Measurements from ENCODE around the gene RAB11B. TPM values are rescaled to one million over a fixed set of nuclear protein-coding genes. Genes with fewer than 3 reads are reported as not detected.

RAB11B gene
- total RNA-seq, 1 experiment from 2014 or later, result 135 TPM

DNA sequence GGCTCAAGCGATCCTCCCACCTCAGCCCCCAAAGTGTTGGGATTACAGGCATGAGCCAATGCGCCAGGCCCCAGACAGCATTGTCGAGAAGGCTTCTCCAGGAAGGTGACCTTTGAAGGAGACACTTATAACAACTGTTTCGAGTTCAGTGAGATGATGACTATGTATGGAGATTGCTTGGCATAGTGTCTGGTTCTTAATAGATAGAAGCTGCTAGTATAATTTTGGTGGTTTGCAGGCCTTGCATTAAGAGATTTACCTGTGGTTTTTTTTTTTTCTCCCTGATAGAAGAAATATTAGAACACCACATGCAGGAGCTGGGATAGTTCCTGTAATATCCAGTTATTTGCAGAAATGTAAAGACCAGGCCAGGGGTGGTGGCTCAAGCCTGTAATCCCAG is 26.6 kb downstream of the RAB11B start:
- no peaks in the 10 kb centered on the region for H3K4me1 ChIP-seq (ENCODE audit: control insufficient read depth, insufficient read depth, low read length)
- intact Hi-C loops (cut with micrococcal nuclease; ENCODE audit: unreplicated experiment) (no loop called here), in situ Hi-C loops (cut with HindIII; ENCODE audit: low pct_unique_long_range_greater_than_20kb, low sequenced_read_pairs) (no loop called here)
- no peak for ATAC-seq
- POLR2A ChIA-PET, result no interaction called here
- H3K27me3 ChIP-seq (ENCODE audit: control insufficient read depth, insufficient read depth, low read length), result no peaks in the 10 kb centered on the region
- H3K9me3 ChIP-seq (ENCODE audit: control insufficient read depth, insufficient read depth, low read depth, low read length), result no peaks in the 10 kb centered on the region
- DNase-seq (ENCODE audit: low read depth, low spot score), result no peak
- H3K36me3 ChIP-seq (ENCODE audit: control insufficient read depth, insufficient read depth, low read length), result no peaks in the 10 kb centered on the region
- H3K27ac ChIP-seq (ENCODE audit: low read length), result no peak overlapping the region
- CTCF ChIA-PET, result no interaction called here
- BruUV-seq (replicated peaks), result no TSS peak
- no peak overlapping the region for H3K4me3 ChIP-seq (ENCODE audit: low read depth in 2 of 2, low read length in 2 of 2)
- TF ChIP-seq, protein P1, sequence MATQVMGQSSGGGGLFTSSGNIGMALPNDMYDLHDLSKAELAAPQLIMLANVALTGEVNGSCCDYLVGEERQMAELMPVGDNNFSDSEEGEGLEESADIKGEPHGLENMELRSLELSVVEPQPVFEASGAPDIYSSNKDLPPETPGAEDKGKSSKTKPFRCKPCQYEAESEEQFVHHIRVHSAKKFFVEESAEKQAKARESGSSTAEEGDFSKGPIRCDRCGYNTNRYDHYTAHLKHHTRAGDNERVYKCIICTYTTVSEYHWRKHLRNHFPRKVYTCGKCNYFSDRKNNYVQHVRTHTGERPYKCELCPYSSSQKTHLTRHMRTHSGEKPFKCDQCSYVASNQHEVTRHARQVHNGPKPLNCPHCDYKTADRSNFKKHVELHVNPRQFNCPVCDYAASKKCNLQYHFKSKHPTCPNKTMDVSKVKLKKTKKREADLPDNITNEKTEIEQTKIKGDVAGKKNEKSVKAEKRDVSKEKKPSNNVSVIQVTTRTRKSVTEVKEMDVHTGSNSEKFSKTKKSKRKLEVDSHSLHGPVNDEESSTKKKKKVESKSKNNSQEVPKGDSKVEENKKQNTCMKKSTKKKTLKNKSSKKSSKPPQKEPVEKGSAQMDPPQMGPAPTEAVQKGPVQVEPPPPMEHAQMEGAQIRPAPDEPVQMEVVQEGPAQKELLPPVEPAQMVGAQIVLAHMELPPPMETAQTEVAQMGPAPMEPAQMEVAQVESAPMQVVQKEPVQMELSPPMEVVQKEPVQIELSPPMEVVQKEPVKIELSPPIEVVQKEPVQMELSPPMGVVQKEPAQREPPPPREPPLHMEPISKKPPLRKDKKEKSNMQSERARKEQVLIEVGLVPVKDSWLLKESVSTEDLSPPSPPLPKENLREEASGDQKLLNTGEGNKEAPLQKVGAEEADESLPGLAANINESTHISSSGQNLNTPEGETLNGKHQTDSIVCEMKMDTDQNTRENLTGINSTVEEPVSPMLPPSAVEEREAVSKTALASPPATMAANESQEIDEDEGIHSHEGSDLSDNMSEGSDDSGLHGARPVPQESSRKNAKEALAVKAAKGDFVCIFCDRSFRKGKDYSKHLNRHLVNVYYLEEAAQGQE (IDR thresholded peaks at IDR 0.05; ENCODE audit: insufficient read depth in 1 of 2, low read depth in 2 of 2, low read length in 1 of 2), result no peak
- TF ChIP-seq, protein P2, sequence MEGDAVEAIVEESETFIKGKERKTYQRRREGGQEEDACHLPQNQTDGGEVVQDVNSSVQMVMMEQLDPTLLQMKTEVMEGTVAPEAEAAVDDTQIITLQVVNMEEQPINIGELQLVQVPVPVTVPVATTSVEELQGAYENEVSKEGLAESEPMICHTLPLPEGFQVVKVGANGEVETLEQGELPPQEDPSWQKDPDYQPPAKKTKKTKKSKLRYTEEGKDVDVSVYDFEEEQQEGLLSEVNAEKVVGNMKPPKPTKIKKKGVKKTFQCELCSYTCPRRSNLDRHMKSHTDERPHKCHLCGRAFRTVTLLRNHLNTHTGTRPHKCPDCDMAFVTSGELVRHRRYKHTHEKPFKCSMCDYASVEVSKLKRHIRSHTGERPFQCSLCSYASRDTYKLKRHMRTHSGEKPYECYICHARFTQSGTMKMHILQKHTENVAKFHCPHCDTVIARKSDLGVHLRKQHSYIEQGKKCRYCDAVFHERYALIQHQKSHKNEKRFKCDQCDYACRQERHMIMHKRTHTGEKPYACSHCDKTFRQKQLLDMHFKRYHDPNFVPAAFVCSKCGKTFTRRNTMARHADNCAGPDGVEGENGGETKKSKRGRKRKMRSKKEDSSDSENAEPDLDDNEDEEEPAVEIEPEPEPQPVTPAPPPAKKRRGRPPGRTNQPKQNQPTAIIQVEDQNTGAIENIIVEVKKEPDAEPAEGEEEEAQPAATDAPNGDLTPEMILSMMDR (IDR thresholded peaks at IDR 0.05), result no peak
- no peak for TF ChIP-seq SIN3A (IDR thresholded peaks at IDR 0.05; ENCODE audit: borderline replicate concordance, insufficient read depth, low read depth, low read length)
- TF ChIP-seq TCF7L2 (IDR thresholded peaks at IDR 0.05; ENCODE audit: low read depth, low read length), result no peak
- TF ChIP-seq POLR2AphosphoS5 (IDR thresholded peaks at IDR 0.05; ENCODE audit: low read depth, low read length), result no peak

DNA sequence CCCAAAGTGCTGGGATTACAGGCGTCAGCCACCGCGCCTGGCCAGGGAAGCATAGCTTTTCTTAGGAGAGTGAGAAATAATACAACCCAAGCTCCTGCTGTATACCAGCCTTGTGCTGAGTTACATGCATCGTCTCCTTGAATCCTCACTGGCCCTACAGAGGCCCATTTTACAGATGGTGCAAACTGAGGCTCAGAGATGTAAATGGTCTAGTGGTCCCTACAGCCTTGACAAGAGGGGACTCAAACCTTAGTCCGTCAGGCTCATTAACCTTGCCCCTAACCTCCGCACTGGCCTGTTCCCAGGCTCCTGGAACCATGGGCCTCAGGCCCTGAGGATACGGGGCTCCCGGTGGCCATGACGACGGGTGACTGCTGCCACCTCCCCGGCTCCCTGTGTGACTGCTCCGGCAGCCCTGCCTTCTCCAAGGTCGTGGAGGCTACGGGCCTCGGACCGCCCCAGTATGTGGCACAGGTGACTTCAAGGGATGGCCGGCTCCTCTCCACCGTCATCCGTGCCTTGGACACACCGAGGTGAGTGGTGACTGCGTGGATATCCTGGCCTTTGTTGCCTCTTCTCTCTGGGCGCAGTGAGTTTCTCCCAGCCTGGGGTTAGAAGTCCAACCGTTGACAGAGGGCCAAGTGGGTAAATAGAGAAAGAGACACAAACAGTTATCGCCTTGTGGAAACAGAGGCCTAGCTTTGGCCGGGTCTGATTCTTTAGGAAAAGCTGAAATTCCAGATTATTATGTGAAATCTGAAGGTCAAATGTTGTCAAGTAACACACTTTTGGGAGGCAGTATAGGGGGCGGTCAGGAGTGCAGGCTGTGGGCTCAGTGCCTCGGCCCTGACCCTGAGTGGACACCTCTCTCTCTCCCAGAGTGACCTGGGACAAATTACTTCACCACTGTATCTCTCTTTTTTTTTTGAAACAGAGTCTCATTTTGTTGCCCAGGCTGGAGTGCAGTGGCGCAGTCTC is 31.6 kb downstream of the RAB11B start:
- in situ Hi-C loops (cut with HindIII; ENCODE audit: low pct_unique_long_range_greater_than_20kb, low sequenced_read_pairs), result no loop called here
- intact Hi-C loops (cut with micrococcal nuclease; ENCODE audit: unreplicated experiment), result no loop called here
- POLR2A ChIA-PET, result interaction anchor here (0.7 kb wide), 1 partner anchor 103 kb away, joined by 6 read pairs; no protein-coding TSS in a partner anchor
- CTCF ChIA-PET, result interaction anchor here (0.6 to 0.7 kb wide), 3 partner anchors 9 to 522 kb away, joined by 3 to 5 read pairs (median 4); partner anchors contain the start of gene MARCHF2
- H3K9me3 ChIP-seq (ENCODE audit: control insufficient read depth, insufficient read depth, low read depth, low read length), result no peaks in the 10 kb centered on the region
- no TSS peak for BruUV-seq (replicated peaks)
- H3K4me3 ChIP-seq (ENCODE audit: low read depth in 2 of 2, low read length in 2 of 2), result no peak overlapping the region
- H3K4me1 ChIP-seq (ENCODE audit: control insufficient read depth, insufficient read depth, low read length), result peaks cover 5% of the 10 kb centered on the region; the same call in 1 of the 2 replicates
- no peak overlapping the region for H3K27ac ChIP-seq (ENCODE audit: low read length)
- H3K27me3 ChIP-seq (ENCODE audit: control insufficient read depth, insufficient read depth, low read length), result no peaks in the 10 kb centered on the region
- no peak for DNase-seq (ENCODE audit: low read depth, low spot score)
- TF ChIP-seq TCF7L2 (IDR thresholded peaks at IDR 0.05; ENCODE audit: low read depth, low read length) (no peak), SIN3A (IDR thresholded peaks at IDR 0.05; ENCODE audit: borderline replicate concordance, insufficient read depth, low read depth, low read length) (no peak), POLR2AphosphoS5 (IDR thresholded peaks at IDR 0.05; ENCODE audit: low read depth, low read length) (no peak)
- TF ChIP-seq, protein P2 (IDR thresholded peaks at IDR 0.05), result no peak
- TF ChIP-seq, protein P1 (IDR thresholded peaks at IDR 0.05; ENCODE audit: insufficient read depth in 1 of 2, low read depth in 2 of 2, low read length in 1 of 2), result no peak
- no peaks in the 10 kb centered on the region for H3K36me3 ChIP-seq (ENCODE audit: control insufficient read depth, insufficient read depth, low read length)
- ATAC-seq, result no peak
